HepG2 (cell line): Measurements from ENCODE around the gene NOTUM. TPM values are rescaled to one million over a fixed set of nuclear protein-coding genes. Genes with fewer than 3 reads are reported as not detected.

Experiments used
- CCDC6 ChIP-seq: sonication (generic); formaldehyde crosslinking; IDR thresholded peaks from 2 replicates; pipeline ENCODE4 v1.8.1; 2022; ENCODE audit warnings: mild to moderate bottlenecking, missing genetic modification reagents, moderate library complexity
- CHD4 ChIP-seq: fragments of 200-600 bp; sonication (generic); IDR thresholded peaks from 2 replicates; pipeline ENCODE4 v1.7.0; 2017; ENCODE audit warnings: mild to moderate bottlenecking, low read length, borderline replicate concordance
- FOXK1 ChIP-seq: sonication (generic); formaldehyde crosslinking; IDR thresholded peaks from 2 replicates; pipeline ENCODE4 v1.4.0; 2020; ENCODE audit warnings: low read depth, missing genetic modification reagents, borderline replicate concordance
- FOXM1 ChIP-seq: sonication (generic); formaldehyde crosslinking; IDR thresholded peaks from 2 replicates; pipeline ENCODE4 v1.5.0; 2020; ENCODE audit warnings: missing genetic modification reagents
- HOXA7 ChIP-seq: sonication (generic); formaldehyde crosslinking; IDR thresholded peaks from 2 replicates; pipeline ENCODE4 v1.8.1; 2022; ENCODE audit warnings: mild to moderate bottlenecking, missing genetic modification reagents, moderate library complexity
- KDM5A ChIP-seq: fragments of 200-600 bp; sonication (generic); IDR thresholded peaks from 2 replicates; pipeline ENCODE4 v1.7.0; 2018; ENCODE audit warnings: antibody characterized with exemption, mild to moderate bottlenecking, low read length, borderline replicate concordance
- PRMT3 ChIP-seq: sonication (generic); formaldehyde crosslinking; IDR thresholded peaks from 2 replicates; pipeline ENCODE4 v1.8.1; 2022; ENCODE audit warnings: low read depth, mild to moderate bottlenecking, moderate library complexity, missing genetic modification reagents, borderline replicate concordance
- RFX1 ChIP-seq: fragments of 450-650 bp; IDR thresholded peaks from 2 replicates; pipeline ENCODE4 v1.6.1; 2017
- SIX4 ChIP-seq: sonication (generic); formaldehyde crosslinking; IDR thresholded peaks from 2 replicates; pipeline ENCODE4 v1.4.0; 2020; ENCODE audit warnings: missing genetic modification reagents
- ZBTB7B ChIP-seq: sonication (generic); formaldehyde crosslinking; IDR thresholded peaks from 2 replicates; pipeline ENCODE4 v1.4.0; 2020; ENCODE audit warnings: missing genetic modification reagents
- ZNF547 ChIP-seq: sonication (generic); formaldehyde crosslinking; IDR thresholded peaks from 2 replicates; pipeline ENCODE4 v1.5.1; 2020; ENCODE audit warnings: mild to moderate bottlenecking, missing genetic modification reagents
- ZNF552 ChIP-seq: sonication (generic); formaldehyde crosslinking; IDR thresholded peaks from 2 replicates; pipeline ENCODE4 v1.9.0; 2022; ENCODE audit warnings: missing genetic modification reagents, mild to moderate bottlenecking, borderline replicate concordance
- ZNF558 ChIP-seq: sonication (generic); formaldehyde crosslinking; IDR thresholded peaks from 2 replicates; pipeline ENCODE4 v1.9.0; 2022; ENCODE audit warnings: mild to moderate bottlenecking, missing genetic modification reagents, borderline replicate concordance
- ZNF644 ChIP-seq: IDR thresholded peaks from 2 replicates; pipeline ENCODE4 v1.6.1; 2016; ENCODE audit warnings: low read depth
- ZNF747 ChIP-seq: sonication (generic); formaldehyde crosslinking; IDR thresholded peaks from 2 replicates; pipeline ENCODE4 v1.8.1; 2023; ENCODE audit warnings: missing genetic modification reagents, mild to moderate bottlenecking, borderline replicate concordance
- polyA plus RNA-seq, 8 experiments: library from polyadenylated mRNA; depleted of rRNA in 3 of 8; stranded (reverse) in 7 of 8; unstranded in 1 of 8; fragments of >200 nt; fragmentation: Illumina TruSeq in 4 of 8; extraction: Trizol in 4 of 8; gene quantifications; 2 replicates each; pipeline versions ENCODE4 v1.2.1 to v1.2.3, GENCODE V29; 2011 to 2016; ENCODE audit warnings: low read depth in 4 of 8, missing spikeins in 1 of 8, mixed read lengths in 1 of 8; ENCODE audit not compliant: insufficient read depth in 1 of 8
- total RNA-seq, 5 experiments: library from RNA; depleted of rRNA; stranded (reverse); fragments of >200 nt; fragmentation: Illumina TruSeq; extraction: Trizol; gene quantifications; 2 replicates each; pipeline ENCODE4 v1.2.3, GENCODE V29; 2016; ENCODE audit warnings: low read depth in 1 of 5
- TF ChIP-seq, protein P1 (sequence below): sonication (generic); formaldehyde crosslinking; IDR thresholded peaks from 2 replicates; pipeline ENCODE4 v1.4.0; 2020; ENCODE audit warnings: low read depth, mild to moderate bottlenecking, missing genetic modification reagents
- TF ChIP-seq, protein P2 (sequence below): sonication (generic); formaldehyde crosslinking; IDR thresholded peaks from 2 replicates; pipeline ENCODE4 v1.5.0; 2020; ENCODE audit warnings: mild to moderate bottlenecking, missing genetic modification reagents
- TF ChIP-seq, protein P3 (sequence below), 2 experiments: sonication (generic) in 1 of 2; formaldehyde crosslinking in 1 of 2; IDR thresholded peaks; 2 replicates each; pipeline versions ENCODE4 v1.5.1 to v1.6.1; 2011 to 2020; ENCODE audit warnings: borderline replicate concordance in 1 of 2, low read depth in 1 of 2, low read length in 1 of 2, mild to moderate bottlenecking in 1 of 2, missing genetic modification reagents in 1 of 2, moderate library complexity in 1 of 2
- TF ChIP-seq, protein P4 (sequence below): sonication (generic); formaldehyde crosslinking; IDR thresholded peaks from 2 replicates; pipeline ENCODE4 v1.4.0; 2020; ENCODE audit warnings: mild to moderate bottlenecking, missing genetic modification reagents
- TF ChIP-seq, protein P5 (sequence below): sonication (generic); formaldehyde crosslinking; conservative IDR thresholded peaks from 2 replicates; pipeline ENCODE4 v1.8.0; 2022; ENCODE audit warnings: mild to moderate bottlenecking, moderate library complexity, missing genetic modification reagents

NOTUM gene
- total and polyA plus RNA-seq, 2 of the 13 experiments (the other 11 are each of a cell fraction or from before 2014, with no cell fraction given) = 150 to 160 TPM

DNA sequence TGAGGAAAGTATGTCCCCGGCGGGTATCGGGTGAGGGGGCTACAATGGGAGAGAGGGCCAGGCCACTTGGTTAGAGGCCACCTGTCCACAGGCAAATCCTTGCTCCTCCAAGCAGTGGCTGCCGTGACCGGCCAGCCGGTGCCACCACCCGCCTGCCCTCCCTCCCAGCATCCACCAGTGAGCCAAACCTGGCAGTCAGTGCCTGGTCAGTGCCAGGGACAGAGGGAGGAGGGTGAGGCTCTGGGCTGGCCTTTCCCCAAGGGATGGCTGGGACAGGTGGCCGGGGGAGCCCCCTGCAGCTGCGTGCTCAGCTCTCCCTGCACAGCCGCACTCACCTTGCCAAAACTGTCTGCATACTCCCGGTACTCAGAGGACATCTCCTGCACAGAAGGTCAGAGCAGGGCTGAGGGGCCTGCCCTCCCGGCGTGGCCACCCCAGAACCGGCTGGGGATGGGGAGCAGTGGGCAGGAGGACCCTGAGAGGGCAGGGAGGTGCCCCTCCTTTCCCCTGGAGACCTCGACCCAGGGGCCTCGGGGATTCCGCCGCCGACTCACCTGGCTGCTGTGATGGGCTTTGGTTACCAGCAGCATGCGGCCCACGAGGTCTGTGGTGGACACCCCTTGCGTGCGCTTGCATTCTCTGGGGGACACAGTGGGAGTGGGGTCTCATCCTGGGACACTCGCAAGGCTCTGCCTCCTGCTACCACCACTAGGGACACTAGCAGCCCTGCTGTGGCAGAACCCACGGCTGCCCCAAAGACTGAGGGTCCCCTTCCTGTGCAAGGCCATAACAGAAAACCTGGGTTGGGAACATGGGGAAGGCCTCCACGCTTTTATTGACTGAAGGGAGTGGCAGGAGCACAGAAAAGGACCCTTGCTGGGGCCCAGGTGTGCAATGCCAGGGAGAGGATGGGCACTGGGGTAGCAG lies 53.5 kb downstream of the NOTUM start (continued):
- TF ChIP-seq ZNF552 (no peak), ZNF558 (CRISPR knock-in tag) (no peak), PRMT3 (0 out of 2 replicates have a peak, but pooled peaks have one; percentile 26), ZNF547 (no peak), RFX1 (no peak), CCDC6 (CRISPR knock-in tag) (no peak), ZNF747 (peak; percentile 39; the same call in 1 of the 2 replicates), FOXM1 (CRISPR knock-in tag) (no peak), FOXK1 (no peak), HOXA7 (CRISPR knock-in tag) (0 out of 2 replicates have a peak, but pooled peaks have one; percentile 11), ZNF644 (CRISPR knock-in tag) (no peak), CHD4 (no peak), KDM5A (no peak), SIX4 (CRISPR knock-in tag) (no peak), ZBTB7B (CRISPR knock-in tag) (no peak)
- TF ChIP-seq, protein P1, sequence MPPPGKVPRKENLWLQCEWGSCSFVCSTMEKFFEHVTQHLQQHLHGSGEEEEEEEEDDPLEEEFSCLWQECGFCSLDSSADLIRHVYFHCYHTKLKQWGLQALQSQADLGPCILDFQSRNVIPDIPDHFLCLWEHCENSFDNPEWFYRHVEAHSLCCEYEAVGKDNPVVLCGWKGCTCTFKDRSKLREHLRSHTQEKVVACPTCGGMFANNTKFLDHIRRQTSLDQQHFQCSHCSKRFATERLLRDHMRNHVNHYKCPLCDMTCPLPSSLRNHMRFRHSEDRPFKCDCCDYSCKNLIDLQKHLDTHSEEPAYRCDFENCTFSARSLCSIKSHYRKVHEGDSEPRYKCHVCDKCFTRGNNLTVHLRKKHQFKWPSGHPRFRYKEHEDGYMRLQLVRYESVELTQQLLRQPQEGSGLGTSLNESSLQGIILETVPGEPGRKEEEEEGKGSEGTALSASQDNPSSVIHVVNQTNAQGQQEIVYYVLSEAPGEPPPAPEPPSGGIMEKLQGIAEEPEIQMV (CRISPR knock-in tag) = no peak
- TF ChIP-seq, protein P2, sequence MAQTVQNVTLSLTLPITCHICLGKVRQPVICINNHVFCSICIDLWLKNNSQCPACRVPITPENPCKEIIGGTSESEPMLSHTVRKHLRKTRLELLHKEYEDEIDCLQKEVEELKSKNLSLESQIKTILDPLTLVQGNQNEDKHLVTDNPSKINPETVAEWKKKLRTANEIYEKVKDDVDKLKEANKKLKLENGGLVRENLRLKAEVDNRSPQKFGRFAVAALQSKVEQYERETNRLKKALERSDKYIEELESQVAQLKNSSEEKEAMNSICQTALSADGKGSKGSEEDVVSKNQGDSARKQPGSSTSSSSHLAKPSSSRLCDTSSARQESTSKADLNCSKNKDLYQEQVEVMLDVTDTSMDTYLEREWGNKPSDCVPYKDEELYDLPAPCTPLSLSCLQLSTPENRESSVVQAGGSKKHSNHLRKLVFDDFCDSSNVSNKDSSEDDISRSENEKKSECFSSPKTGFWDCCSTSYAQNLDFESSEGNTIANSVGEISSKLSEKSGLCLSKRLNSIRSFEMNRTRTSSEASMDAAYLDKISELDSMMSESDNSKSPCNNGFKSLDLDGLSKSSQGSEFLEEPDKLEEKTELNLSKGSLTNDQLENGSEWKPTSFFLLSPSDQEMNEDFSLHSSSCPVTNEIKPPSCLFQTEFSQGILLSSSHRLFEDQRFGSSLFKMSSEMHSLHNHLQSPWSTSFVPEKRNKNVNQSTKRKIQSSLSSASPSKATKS (CRISPR knock-in tag) = no peak
- TF ChIP-seq, protein P3, sequence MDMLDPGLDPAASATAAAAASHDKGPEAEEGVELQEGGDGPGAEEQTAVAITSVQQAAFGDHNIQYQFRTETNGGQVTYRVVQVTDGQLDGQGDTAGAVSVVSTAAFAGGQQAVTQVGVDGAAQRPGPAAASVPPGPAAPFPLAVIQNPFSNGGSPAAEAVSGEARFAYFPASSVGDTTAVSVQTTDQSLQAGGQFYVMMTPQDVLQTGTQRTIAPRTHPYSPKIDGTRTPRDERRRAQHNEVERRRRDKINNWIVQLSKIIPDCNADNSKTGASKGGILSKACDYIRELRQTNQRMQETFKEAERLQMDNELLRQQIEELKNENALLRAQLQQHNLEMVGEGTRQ (IDR thresholded peaks at IDR 0.05; ENCODE audit: low read depth, low read length) = no peak
- TF ChIP-seq, protein P3 (CRISPR knock-in tag; IDR thresholded peaks at IDR 0.05; ENCODE audit: borderline replicate concordance) = no peak
- TF ChIP-seq, protein P4, sequence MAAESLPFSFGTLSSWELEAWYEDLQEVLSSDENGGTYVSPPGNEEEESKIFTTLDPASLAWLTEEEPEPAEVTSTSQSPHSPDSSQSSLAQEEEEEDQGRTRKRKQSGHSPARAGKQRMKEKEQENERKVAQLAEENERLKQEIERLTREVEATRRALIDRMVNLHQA (CRISPR knock-in tag) = no peak
- TF ChIP-seq, protein P5, sequence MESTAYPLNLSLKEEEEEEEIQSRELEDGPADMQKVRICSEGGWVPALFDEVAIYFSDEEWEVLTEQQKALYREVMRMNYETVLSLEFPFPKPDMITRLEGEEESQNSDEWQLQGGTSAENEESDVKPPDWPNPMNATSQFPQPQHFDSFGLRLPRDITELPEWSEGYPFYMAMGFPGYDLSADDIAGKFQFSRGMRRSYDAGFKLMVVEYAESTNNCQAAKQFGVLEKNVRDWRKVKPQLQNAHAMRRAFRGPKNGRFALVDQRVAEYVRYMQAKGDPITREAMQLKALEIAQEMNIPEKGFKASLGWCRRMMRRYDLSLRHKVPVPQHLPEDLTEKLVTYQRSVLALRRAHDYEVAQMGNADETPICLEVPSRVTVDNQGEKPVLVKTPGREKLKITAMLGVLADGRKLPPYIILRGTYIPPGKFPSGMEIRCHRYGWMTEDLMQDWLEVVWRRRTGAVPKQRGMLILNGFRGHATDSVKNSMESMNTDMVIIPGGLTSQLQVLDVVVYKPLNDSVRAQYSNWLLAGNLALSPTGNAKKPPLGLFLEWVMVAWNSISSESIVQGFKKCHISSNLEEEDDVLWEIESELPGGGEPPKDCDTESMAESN = no peak
